ENCODE data around the gene PDZD8. TPM values are rescaled to one million over a fixed set of nuclear protein-coding genes. Genes with fewer than 3 reads are reported as not detected.

The PDZD8 gene
- total RNA-seq, 1 experiment from 2014 or later: 13.6 TPM

DNA sequence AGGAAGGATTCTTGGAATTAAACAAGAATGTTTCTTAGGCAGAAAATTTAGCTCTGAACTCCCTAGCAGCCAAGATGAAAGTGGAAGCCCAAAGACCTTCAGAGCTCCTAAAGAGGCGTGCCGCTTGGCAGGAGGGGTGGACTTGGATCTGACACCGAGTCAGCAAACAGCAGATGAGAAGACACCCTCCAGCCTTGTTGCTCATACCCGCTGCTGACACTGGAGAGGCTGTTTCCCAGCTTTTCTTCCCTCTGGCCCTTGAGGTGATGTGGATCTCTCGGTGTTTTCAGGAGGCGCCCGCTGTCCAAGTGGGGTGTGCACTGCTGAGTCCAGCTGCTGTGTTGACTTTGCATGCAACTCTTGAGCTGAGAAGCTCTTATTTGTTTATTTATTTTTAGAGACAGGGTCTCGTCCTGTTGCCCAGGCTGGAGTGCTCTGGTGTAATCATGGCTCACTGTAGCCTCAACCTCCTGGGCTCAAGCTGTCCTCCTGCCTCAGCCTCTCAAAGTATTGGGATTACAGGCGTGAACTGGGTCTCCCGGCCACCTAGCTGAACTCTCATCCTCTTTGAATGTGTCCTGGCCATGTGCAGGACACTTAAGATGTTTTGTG, 112.8 kb downstream of the PDZD8 start:
- CTCF ChIA-PET: no interaction called here
- intact Hi-C loops (cut with micrococcal nuclease): no loop called here
- no peak overlapping the region for H3K4me3 ChIP-seq (ENCODE audit: low read length)

DNA sequence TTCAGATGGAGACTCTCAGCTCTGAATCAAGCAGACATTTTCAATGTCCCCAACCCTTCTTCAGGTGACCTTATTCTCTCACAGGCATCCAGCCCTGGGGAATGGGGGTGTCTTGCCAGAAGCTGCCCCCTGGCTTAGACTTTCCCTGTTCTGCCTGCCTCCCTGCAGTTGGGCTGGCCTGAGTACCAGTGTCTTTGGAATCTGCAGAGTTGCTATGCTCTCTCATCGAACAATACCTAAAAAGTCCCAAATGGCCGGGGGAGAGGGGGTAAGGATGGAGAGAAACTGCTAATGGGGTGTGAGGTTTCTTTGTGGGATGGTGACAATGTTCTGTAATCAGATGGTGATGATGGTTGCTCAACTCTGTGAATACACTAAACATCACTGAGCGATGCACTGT, 113.7 kb downstream of the PDZD8 start:
- Histone ChIP-seq H2AFZ (ENCODE audit: low read length) (no peak overlapping the region), H3F3A (ENCODE audit: low read length, unreplicated experiment) (no peaks in the 10 kb centered on the region), H4K20me1 (ENCODE audit: low read length) (no peaks in the 10 kb centered on the region), H3K27me3 (ENCODE audit: low read length) (peaks cover 32% of the 10 kb centered on the region), H3K27ac (ENCODE audit: low read length) (no peak overlapping the region), H3K9me2 (replicated peaks; ENCODE audit: low read length) (no peaks in the 10 kb centered on the region), H3K4me2 (ENCODE audit: low read length) (no peak overlapping the region), H3K79me2 (ENCODE audit: low read length) (no peaks in the 10 kb centered on the region), H3K9ac (ENCODE audit: low read length) (no peak overlapping the region), H3K9me3 (ENCODE audit: low read length) (no peaks in the 10 kb centered on the region), H3K36me3 (ENCODE audit: low read depth, low read length) (no peaks in the 10 kb centered on the region), H3K4me1 (ENCODE audit: insufficient read depth, low read length) (no peaks in the 10 kb centered on the region), H3K4me3 (ENCODE audit: low read length) (no peak overlapping the region)
- TF ChIP-seq CTCF (conservative IDR thresholded peaks at IDR 0.05; ENCODE audit: low read depth, low read length): no peak
- TF ChIP-seq EZH2phosphoT487 (IDR thresholded peaks at IDR 0.05; ENCODE audit: borderline replicate concordance, low read length): no peak
- no peak for TF ChIP-seq EZH2 (IDR thresholded peaks at IDR 0.05; ENCODE audit: low read length, unreplicated experiment)
- ChIA-PET POLR2A (ENCODE audit: unreplicated experiment) (no interaction called here), CTCF (no interaction called here)
- intact Hi-C loops (cut with micrococcal nuclease): no loop called here
- BruUV-seq (replicated peaks): no TSS peak
- DNase-seq (no peak), ATAC-seq (no peak)

More for the DNA sequence above, 112.8 kb downstream of the PDZD8 start:
- no peak overlapping the region for H3K9ac ChIP-seq (ENCODE audit: low read length)
- H3K9me2 ChIP-seq (replicated peaks; ENCODE audit: low read length): no peaks in the 10 kb centered on the region
- H2AFZ ChIP-seq (ENCODE audit: low read length): no peak overlapping the region
- BruUV-seq (replicated peaks): no TSS peak
- H3K4me1 ChIP-seq (ENCODE audit: insufficient read depth, low read length): no peaks in the 10 kb centered on the region
- no peak overlapping the region for H3K27ac ChIP-seq (ENCODE audit: low read length)
- no peak for TF ChIP-seq EZH2phosphoT487 (IDR thresholded peaks at IDR 0.05; ENCODE audit: borderline replicate concordance, low read length)
- TF ChIP-seq EZH2 (IDR thresholded peaks at IDR 0.05; ENCODE audit: low read length, unreplicated experiment): no peak
- no peak for TF ChIP-seq CTCF (conservative IDR thresholded peaks at IDR 0.05; ENCODE audit: low read depth, low read length)
- no peak for ATAC-seq
- H3K36me3 ChIP-seq (ENCODE audit: low read depth, low read length): no peaks in the 10 kb centered on the region
- POLR2A ChIA-PET (ENCODE audit: unreplicated experiment): no interaction called here
- H4K20me1 ChIP-seq (ENCODE audit: low read length): no peaks in the 10 kb centered on the region
- peaks cover 27% of the 10 kb centered on the region for H3K27me3 ChIP-seq (ENCODE audit: low read length)
- peak; percentile 2 for DNase-seq
- no peaks in the 10 kb centered on the region for H3K9me3 ChIP-seq (ENCODE audit: low read length)
- no peaks in the 10 kb centered on the region for H3F3A ChIP-seq (ENCODE audit: low read length, unreplicated experiment)
- H3K4me2 ChIP-seq (ENCODE audit: low read length): no peak overlapping the region
- H3K79me2 ChIP-seq (ENCODE audit: low read length): no peaks in the 10 kb centered on the region

DNA sequence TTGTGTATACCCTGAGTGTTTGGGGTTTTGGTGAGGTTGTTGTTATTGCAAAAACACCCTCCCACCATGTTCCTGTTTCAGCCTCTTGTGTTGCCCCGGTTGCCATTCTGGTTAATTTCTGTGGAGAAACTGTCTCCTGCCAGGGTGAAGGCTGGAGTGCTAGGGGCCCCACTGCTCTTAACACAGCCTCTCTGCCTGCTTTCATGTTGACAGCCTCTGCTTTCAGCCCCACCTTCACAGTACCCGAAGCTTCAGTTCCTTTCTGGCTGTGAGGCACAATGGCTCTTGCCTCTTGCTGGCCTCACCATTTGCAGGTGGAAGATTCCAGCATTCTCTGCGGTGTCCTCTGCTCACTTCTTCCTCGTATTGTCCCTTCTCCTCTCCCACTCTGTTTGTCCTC, 115.2 kb downstream of the PDZD8 start:
- H3K36me3 ChIP-seq (ENCODE audit: low read depth, low read length): no peaks in the 10 kb centered on the region
- peaks cover 32% of the 10 kb centered on the region for H3K27me3 ChIP-seq (ENCODE audit: low read length)
- intact Hi-C loops (cut with micrococcal nuclease): no loop called here
- DNase-seq: no peak
- H3K4me1 ChIP-seq (ENCODE audit: insufficient read depth, low read length): no peaks in the 10 kb centered on the region
- H3F3A ChIP-seq (ENCODE audit: low read length, unreplicated experiment): no peaks in the 10 kb centered on the region
- no peak for ATAC-seq
- H3K9me2 ChIP-seq (replicated peaks; ENCODE audit: low read length): no peaks in the 10 kb centered on the region
- ChIA-PET POLR2A (ENCODE audit: unreplicated experiment) (no interaction called here), CTCF (no interaction called here)
- H3K9ac ChIP-seq (ENCODE audit: low read length): no peak overlapping the region
- H3K27ac ChIP-seq (ENCODE audit: low read length): no peak overlapping the region
- TF ChIP-seq EZH2 (IDR thresholded peaks at IDR 0.05; ENCODE audit: low read length, unreplicated experiment): no peak
- no peak for TF ChIP-seq EZH2phosphoT487 (IDR thresholded peaks at IDR 0.05; ENCODE audit: borderline replicate concordance, low read length)
- no peak for TF ChIP-seq CTCF (conservative IDR thresholded peaks at IDR 0.05; ENCODE audit: low read depth, low read length)
- H3K79me2 ChIP-seq (ENCODE audit: low read length): no peaks in the 10 kb centered on the region
- BruUV-seq (replicated peaks): no TSS peak
- H3K9me3 ChIP-seq (ENCODE audit: low read length): no peaks in the 10 kb centered on the region
- H3K4me2 ChIP-seq (ENCODE audit: low read length): no peak overlapping the region
- no peaks in the 10 kb centered on the region for H4K20me1 ChIP-seq (ENCODE audit: low read length)
- no peak overlapping the region for H3K4me3 ChIP-seq (ENCODE audit: low read length)
- no peak overlapping the region for H2AFZ ChIP-seq (ENCODE audit: low read length)
